SU-DHL-6 (cell line): Measurements from ENCODE around the gene PPP2R5D.

Source experiments
- EZH2phosphoT487 ChIP-seq: fragments of 200-600 bp; sonication (generic), shearing (Covaris generic); conservative IDR thresholded peaks from 2 replicates; pipeline ENCODE4 v1.6.1; 2018; ENCODE audit warnings: mild to moderate bottlenecking, antibody characterized with exemption, low read length, moderate library complexity, mixed read lengths
- TF ChIP-seq, protein P1 (sequence below): fragments of 200-600 bp; sonication (generic); IDR thresholded peaks from one replicate; pipeline ENCODE4 v1.5.1; 2017; ENCODE audit warnings: antibody characterized with exemption, mild to moderate bottlenecking, low read length, moderate library complexity; ENCODE audit not compliant: insufficient read depth, poor library complexity, severe bottlenecking

DNA sequence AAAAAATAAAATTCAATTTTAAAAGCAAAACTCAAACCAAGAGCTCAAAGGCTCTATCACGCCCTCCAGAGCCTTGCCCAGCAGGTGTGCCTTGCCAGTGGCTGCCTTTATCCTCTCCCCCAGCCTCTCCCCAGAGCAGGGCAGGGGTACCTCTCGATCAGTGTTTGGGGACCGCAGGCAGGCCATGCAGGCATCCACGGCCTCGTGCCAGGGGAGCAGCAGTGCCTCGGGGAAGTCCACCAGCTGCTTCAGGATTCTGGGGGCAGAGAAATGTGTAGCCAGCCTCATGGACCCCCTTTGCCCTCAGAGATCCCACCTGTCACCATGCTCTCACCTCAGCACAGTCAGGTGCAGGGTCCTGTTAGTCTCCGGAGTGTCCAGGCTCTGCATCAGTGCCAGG, 63.6 kb downstream of the PPP2R5D start:
- TF ChIP-seq, protein P1, sequence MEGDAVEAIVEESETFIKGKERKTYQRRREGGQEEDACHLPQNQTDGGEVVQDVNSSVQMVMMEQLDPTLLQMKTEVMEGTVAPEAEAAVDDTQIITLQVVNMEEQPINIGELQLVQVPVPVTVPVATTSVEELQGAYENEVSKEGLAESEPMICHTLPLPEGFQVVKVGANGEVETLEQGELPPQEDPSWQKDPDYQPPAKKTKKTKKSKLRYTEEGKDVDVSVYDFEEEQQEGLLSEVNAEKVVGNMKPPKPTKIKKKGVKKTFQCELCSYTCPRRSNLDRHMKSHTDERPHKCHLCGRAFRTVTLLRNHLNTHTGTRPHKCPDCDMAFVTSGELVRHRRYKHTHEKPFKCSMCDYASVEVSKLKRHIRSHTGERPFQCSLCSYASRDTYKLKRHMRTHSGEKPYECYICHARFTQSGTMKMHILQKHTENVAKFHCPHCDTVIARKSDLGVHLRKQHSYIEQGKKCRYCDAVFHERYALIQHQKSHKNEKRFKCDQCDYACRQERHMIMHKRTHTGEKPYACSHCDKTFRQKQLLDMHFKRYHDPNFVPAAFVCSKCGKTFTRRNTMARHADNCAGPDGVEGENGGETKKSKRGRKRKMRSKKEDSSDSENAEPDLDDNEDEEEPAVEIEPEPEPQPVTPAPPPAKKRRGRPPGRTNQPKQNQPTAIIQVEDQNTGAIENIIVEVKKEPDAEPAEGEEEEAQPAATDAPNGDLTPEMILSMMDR = no peak
- TF ChIP-seq EZH2phosphoT487 = no peak
